ENCODE measurements around the gene RRBP1. TPM values are rescaled to one million over a fixed set of nuclear protein-coding genes. Genes with fewer than 3 reads are reported as not detected.
A peak's percentile ranks its signal among the peaks of the same experiment; 100 is the strongest.

RRBP1 gene
- polyA plus RNA-seq, 1 donor from 2014 or later = 6.1 TPM

DNA sequence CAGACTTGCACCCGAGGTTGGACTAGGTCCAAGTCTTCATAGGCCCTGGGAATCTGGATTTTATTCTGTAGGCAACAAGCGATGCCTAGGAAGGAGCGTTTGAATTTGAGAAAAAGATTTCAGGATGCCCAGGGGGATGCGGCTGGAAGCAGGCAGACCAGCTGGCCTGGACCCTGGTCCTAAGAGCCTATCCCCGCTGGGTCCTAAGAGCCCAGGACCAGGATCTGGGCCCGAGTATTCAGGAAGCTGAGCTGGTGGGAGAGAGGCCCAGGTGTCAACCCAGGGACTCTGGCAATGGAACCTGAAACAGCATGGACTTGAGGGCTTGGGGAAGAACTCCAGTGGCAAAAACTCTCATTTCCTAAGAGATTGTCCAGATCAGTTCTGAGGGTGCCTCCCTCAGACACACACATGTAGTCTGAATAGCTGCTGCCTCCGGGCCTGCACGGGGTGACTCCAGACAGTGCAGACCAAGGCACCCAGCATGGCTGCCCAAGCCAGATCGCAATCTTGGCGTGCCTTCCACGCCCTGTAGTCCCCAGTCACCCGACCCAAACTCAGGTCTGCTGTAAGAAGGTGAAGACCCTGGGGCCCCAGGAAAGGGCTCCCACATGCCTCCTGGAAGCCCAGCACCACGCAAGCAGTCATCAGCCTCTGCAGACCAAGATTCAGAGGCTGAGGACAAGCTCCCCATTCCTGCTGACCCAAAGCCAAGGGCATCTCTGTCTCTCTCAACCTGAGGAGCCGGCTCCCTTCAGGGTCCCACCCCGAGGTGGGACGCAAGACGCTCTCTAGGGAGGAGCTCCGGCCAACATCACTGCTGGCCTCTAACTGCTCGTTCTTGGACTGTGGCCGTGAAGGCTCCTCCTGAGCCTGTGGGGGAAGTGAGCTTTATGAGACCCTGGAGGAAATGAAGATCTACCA is 34.4 kb downstream of the RRBP1 start:
- Mint-ChIP-seq H3K27ac (peak overlapping the region in 1 of 3 donors; percentile 80), H3K4me1 (peaks cover 2 to 5% (median 3%) of the 10 kb centered on the region in 3 donors), H3K4me3 (no peak overlapping the region), H3K36me3 (peaks cover 4% of the 10 kb centered on the region), H3K9me3 (no peaks in the 10 kb centered on the region), H3K27me3 (no peaks in the 10 kb centered on the region)

DNA sequence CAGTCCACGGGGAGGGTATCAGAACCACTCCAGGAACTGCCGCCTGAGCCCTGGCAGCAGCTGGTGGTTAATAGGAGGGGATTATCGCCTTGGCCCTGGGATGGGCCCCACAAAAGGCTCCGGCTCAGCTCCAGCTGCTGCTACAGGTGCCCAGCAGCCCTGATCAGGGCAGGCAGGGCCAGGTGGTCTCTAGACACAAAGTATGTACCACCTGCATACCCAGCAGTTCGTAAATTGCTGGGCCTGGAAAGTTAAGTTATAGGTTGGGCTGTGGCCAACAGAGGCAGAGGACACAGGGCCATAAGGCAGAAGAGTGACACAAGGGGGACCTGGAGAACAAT is 35.1 kb downstream of the RRBP1 start:
- no peak overlapping the region for H3K4me3 Mint-ChIP-seq
- H3K27ac Mint-ChIP-seq = no peak overlapping the region
- H3K9me3 Mint-ChIP-seq = no peaks in the 10 kb centered on the region
- H3K36me3 Mint-ChIP-seq = peaks cover 4% of the 10 kb centered on the region
- no peaks in the 10 kb centered on the region for H3K27me3 Mint-ChIP-seq
- H3K4me1 Mint-ChIP-seq = peaks cover 2 to 5% (median 3%) of the 10 kb centered on the region in 3 donors

DNA sequence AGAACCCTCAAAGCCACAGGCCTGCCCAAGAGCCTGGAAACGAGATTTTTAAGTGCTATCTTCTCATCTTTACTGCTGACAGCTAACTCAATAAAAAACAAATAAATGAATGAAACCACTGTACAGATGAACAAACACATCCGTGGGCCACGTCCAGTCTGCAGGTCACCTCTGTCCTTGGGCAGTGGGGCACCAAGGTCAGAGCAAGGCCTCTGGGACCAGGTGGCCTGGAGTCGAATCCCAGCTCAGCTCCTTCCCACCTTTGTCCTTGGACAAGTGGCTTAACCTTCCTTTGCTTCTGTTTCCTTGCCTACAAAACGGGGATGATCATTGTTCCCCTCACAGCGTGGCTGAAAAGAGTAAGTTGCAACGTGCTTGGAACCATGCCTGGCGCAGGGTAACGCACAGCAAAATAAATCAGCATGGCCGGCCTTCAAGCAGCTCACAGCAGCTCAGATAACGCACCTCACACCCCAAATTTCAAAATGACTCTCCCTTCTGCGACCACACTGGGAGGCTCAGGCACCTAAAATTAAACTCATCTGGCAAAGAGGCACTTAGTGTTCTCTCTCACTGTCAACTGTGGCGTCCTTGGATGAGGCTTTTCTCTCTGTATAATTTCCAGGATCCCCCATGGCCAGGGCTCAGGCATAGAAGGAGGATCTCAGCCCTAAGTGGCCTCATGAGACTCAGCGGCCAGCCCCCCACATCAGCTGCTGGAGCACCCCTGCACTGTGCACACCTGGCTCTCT is 35.7 kb downstream of the RRBP1 start:
- peak overlapping the region in 1 of 4 donors; percentile 20 for H3K4me3 Mint-ChIP-seq
- no peak overlapping the region for H3K27ac Mint-ChIP-seq
- H3K27me3 Mint-ChIP-seq = no peaks in the 10 kb centered on the region
- H3K4me1 Mint-ChIP-seq = peaks cover 2 to 5% (median 3%) of the 10 kb centered on the region in 3 donors
- no peaks in the 10 kb centered on the region for H3K9me3 Mint-ChIP-seq
- peaks cover 4% of the 10 kb centered on the region for H3K36me3 Mint-ChIP-seq

DNA sequence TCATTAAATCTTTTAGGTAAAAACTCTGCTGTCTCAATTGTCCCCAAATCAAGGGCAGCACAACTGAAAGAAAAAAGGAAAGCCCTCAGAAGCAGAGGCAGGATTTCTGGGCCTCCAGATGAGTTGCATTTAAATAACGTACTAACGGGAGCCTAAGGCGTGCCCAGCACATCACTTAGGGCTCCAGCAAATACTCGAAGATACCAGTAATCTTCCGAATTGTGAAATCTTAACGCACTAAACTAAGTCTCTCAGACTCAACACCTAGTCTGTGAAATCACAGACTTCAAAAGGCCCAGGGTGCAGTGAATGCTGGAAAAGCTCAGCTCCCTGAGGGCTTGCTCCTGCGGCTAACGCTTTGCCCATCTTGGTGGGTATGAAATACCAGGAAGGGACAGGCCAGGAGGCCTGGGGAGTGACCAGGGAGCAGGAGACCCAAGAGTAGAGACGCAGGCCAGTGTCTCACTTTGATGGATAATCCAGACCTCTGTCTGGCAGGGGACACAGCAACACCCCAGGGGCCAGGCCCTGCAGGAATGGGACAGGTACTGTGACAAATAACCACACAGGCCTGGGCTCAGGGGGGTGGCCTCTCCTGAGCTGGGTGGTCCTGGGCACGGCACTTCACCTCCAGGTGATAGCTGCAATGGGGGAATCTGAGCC is 36.4 kb downstream of the RRBP1 start:
- Mint-ChIP-seq H3K36me3 (peaks cover 4% of the 10 kb centered on the region), H3K4me1 (peaks cover 2 to 5% (median 3%) of the 10 kb centered on the region in 3 donors), H3K27ac (peak overlapping the region in 1 of 3 donors; percentile 5), H3K27me3 (no peaks in the 10 kb centered on the region), H3K4me3 (no peak overlapping the region), H3K9me3 (no peaks in the 10 kb centered on the region)

DNA sequence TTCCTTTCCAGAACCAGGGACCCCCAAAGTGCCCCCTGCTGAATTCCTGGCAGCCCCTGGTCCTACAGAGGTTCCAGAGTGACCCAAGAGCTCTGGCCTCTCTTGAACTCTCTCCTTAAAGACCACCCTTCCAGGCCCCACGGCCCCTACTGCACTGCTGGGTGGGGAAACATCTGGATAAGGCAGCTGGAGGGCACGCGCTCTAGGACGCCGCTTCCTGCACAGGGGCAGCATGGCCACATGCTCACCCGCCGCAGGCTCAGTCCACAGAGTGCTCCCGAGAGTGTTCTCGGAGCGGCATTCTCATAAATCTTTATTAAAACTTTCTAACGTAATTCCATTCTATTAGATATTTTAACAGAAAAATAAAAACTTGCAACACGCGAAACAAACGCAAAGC is 37.0 kb downstream of the RRBP1 start:
- no peak overlapping the region for H3K27ac Mint-ChIP-seq
- H3K4me3 Mint-ChIP-seq = no peak overlapping the region
- H3K4me1 Mint-ChIP-seq = peaks cover 2 to 5% (median 3%) of the 10 kb centered on the region in 3 donors
- no peaks in the 10 kb centered on the region for H3K9me3 Mint-ChIP-seq
- H3K27me3 Mint-ChIP-seq = no peaks in the 10 kb centered on the region
- peaks cover 4% of the 10 kb centered on the region for H3K36me3 Mint-ChIP-seq

DNA sequence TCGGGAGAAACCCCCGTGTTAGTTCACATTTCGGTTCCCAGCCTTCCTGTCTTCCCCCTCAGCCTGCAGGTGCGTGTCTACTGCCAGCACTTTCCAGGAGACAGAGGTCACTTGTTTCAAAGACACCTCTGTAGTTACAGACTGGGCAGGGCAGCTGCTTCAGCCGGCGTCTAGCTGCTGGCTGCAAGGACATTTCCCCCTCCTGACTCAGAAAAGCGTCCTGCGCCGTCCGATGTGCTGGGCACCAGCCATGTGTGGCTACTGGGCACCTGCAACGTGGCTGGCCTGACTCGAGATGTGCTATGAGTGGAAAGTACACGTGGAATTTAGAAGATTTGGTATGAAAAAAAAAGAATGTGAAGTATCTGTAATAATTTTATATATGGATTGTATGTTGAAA is 37.6 kb downstream of the RRBP1 start:
- peaks cover 2 to 5% (median 3%) of the 10 kb centered on the region in 3 donors for H3K4me1 Mint-ChIP-seq
- H3K4me3 Mint-ChIP-seq = no peak overlapping the region
- peaks cover 4% of the 10 kb centered on the region for H3K36me3 Mint-ChIP-seq
- no peaks in the 10 kb centered on the region for H3K27me3 Mint-ChIP-seq
- H3K9me3 Mint-ChIP-seq = no peaks in the 10 kb centered on the region
- no peak overlapping the region for H3K27ac Mint-ChIP-seq

DNA sequence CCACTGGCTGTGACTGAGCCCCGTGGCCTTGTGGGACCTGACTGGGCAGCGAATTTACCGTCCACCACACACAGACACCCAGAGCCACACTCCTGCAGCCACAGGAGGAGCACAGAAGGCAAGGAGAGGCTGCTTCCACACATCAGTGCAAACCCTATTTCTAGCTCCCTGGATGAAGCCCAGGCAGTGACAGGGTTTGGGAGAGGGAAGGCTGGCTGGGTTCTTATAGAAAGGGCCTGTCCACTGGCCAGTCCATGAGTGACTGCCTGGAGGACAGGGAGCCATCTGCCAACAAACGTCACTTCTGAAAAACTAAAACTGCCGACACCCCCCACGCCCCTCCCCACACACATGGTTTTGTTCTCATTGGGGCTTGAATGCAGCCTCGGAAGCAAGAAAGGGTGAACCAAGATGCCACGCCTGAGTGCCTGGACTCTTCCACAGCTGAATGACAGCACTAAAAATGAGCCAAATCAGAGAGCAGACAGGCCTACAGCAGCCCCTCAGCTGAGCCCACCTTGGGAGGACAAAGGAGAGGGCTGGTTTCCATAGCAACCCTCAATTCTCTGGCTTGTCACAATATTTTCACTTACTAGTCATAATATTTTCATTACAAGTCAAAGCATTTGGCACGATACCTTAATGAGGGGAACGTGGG is 38.4 kb downstream of the RRBP1 start:
- H3K4me3 Mint-ChIP-seq = no peak overlapping the region
- H3K4me1 Mint-ChIP-seq = no peaks in the 10 kb centered on the region
- H3K9me3 Mint-ChIP-seq = no peaks in the 10 kb centered on the region
- H3K27me3 Mint-ChIP-seq = no peaks in the 10 kb centered on the region
- peak overlapping the region in 1 of 3 donors; percentile 35 for H3K27ac Mint-ChIP-seq
- H3K36me3 Mint-ChIP-seq = peaks cover 4% of the 10 kb centered on the region

DNA sequence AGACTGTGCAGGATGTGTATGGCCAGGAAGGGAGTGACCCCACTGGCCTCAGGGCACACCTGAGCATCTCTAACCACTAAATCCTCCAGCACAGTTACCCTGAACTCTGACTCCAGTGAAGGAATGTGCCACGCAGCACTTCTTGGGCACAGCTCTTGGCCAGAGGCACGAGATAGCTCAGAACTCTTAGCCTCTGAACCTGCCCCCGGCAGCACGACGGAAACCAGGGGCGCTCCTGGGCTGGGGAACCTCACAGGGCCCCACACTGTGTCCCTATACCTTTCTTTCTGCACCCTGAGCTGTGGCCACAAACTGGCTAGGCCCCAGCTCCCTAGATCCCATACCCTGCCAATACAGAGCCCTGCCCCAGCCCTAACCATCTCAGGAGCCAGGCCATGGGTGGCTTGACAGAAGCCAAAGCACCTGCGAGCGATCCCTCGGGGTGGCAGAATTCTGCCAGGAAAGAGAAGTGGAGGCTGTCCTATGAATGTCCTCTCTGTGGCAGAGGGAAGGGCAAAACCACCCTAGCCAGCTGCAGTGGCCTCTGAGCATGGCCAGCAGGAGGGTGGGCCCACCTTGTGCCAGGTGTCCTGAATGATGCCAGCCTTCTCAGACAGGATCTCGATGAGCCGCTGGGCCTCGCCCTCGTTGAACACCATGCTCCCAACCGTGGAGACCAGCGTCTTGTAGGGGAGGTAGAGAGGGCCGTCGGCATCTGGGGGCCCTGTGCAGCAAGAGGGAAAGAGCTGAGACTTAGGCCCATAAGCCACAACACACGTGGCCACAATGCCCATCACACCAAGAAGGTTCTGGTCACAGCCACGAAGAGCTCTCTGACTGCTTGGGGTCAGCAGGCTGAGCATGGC is 39.4 kb downstream of the RRBP1 start:
- Mint-ChIP-seq H3K27me3 (no peaks in the 10 kb centered on the region), H3K4me3 (peak overlapping the region in 1 of 4 donors; percentile 32), H3K9me3 (no peaks in the 10 kb centered on the region), H3K27ac (no peak overlapping the region), H3K4me1 (no peaks in the 10 kb centered on the region), H3K36me3 (peaks cover 4% of the 10 kb centered on the region)

DNA sequence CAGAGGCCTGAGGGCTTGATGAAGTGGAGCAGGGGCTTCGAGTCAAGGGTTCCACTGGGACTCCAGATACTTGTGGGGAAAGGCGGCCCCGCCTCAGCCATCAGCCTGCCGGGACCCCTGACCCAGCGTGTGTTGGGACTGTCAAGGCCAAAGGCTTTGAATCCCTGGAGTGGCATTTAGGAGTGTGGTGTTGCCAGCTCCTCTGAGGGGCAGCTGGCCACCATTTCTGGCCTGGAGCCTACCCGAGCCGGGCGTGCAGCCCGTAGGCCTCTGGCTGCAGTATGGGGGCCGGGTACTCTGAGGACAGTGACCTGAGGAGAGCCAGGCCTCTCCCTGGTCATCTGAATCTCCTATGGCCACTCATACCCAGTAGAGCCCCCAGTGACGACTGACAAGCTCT is 40.0 kb downstream of the RRBP1 start:
- Mint-ChIP-seq H3K4me3 (peak overlapping the region in 1 of 4 donors; percentile 32), H3K27me3 (no peaks in the 10 kb centered on the region), H3K27ac (no peak overlapping the region), H3K36me3 (peaks cover 4% of the 10 kb centered on the region), H3K4me1 (no peaks in the 10 kb centered on the region), H3K9me3 (no peaks in the 10 kb centered on the region)

DNA sequence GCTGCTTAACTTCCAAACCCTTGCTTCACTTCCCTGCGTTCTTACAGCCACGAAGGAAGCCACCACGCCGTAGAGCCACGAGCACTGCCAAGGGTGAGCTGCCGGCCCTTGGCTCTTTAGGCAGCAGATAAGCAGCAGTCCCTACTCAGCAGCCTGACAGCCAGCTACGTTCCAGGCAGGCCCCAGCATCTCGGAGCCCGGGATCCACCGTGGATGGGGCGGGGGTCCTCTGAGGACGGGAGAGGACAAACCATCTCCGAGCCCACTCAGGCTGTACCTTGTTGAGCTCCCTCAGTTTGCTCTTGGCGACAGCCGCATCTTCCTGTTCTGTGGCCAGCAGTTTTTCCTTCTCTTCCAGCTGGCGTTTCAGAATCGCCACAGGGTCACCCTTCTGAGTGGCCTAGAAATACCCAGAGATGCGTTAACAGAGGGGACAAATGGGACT is 40.5 kb downstream of the RRBP1 start:
- Mint-ChIP-seq H3K4me3 (no peak overlapping the region), H3K27ac (no peak overlapping the region), H3K36me3 (peaks cover 4% of the 10 kb centered on the region), H3K4me1 (no peaks in the 10 kb centered on the region), H3K27me3 (no peaks in the 10 kb centered on the region), H3K9me3 (no peaks in the 10 kb centered on the region)

DNA sequence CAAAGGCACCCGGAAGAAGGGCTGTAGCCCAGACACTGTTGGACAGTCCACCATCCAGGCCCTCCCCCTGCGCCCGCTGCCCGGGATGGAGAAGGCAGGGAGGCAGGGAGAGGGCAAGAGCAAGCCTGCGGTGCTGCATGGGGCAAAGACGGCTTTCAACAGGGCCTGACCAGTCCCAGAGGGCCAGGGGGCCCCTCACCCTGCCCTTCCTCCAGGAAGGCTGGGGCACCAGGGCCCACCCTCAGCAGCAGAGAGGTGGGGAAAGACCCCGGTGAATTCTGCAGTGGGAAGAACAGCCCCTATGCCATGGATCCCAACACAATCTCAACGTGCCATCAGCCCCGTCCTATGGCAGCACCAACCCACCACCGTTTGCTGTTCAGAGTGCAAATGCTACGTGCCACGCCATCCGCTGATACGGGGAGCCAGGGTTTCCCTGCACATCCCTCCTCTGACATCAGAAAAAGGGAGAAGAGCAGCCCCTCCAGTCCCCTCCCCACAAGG is 41.1 kb downstream of the RRBP1 start:
- Mint-ChIP-seq H3K27ac (peak overlapping the region in 1 of 3 donors; percentile 73), H3K9me3 (no peaks in the 10 kb centered on the region), H3K4me1 (no peaks in the 10 kb centered on the region), H3K4me3 (no peak overlapping the region), H3K36me3 (peaks cover 4% of the 10 kb centered on the region), H3K27me3 (no peaks in the 10 kb centered on the region)

DNA sequence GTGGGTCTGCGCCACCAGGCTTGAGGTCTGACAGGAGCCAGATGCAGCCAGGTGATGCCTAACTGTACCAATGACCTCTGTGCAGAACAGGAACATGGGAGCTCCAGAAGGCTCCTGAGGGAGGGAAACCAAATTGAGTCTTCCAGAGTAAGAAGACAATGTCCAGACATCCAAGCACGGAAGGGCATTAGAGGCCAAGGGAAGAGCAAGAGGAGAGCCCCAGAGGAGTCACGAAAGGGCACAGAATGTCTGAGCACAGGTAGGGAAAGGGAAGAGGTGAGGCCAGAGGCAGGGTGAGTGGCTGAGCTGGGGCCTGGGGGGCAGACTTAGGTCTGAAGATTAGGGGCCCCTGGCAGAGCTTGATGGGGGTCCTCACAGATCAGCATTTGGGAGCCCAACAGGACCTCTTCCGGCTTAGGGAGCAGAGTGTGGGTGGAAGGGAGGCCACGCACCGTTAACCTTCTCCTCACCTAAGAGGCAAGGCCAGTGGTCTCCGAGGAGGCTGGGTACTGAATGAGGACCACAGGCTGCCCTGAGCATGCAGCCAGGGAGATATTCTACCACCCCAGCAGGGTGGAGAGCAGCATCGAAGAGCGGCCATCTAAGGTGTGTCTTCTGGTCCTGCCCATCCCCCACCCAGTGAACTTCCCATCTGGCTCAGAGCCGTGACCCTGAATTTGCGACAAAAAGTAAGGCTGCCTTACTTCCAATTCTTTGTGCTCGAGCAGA is 41.7 kb downstream of the RRBP1 start:
- Mint-ChIP-seq H3K27ac (peak overlapping the region in 1 of 3 donors; percentile 73), H3K27me3 (no peaks in the 10 kb centered on the region), H3K9me3 (no peaks in the 10 kb centered on the region), H3K36me3 (peaks cover 4% of the 10 kb centered on the region), H3K4me1 (no peaks in the 10 kb centered on the region), H3K4me3 (no peak overlapping the region)

DNA sequence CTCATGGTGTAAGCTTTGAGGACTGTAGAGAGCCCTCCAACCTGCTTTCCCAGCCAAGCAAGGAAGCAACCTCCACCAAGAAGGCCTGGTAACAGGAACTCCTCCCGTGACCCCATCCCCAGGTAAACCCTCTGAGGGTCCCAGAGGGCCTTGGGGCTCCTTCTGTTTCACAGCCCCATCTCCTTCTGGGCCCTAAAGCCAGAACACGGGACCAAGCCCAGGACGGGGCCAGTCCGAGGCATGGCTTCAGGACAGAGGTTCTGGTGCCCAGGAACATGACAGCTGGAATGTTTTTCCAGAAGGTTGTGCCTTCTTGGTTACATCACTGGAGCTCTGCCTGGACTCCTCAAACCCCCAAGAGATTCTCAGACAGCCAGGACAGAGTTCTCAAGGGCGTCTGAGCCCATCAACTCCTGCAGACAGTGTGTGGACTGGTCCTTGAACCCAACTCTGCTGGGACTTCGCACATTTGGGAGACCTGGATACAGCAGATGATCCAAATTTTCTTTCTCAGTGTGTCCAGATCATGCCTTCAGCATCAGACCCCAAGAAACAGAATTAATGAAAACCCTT is 43.1 kb downstream of the RRBP1 start:
- peaks cover 2% of the 10 kb centered on the region for H3K36me3 Mint-ChIP-seq
- no peak overlapping the region for H3K27ac Mint-ChIP-seq
- no peaks in the 10 kb centered on the region for H3K27me3 Mint-ChIP-seq
- no peaks in the 10 kb centered on the region for H3K9me3 Mint-ChIP-seq
- H3K4me1 Mint-ChIP-seq = no peaks in the 10 kb centered on the region
- no peak overlapping the region for H3K4me3 Mint-ChIP-seq

All from IgD-negative memory B cell (primary cell).